Measurements from ENCODE around the gene CD34. TPM values are rescaled to one million over a fixed set of nuclear protein-coding genes. Genes with fewer than 3 reads are reported as not detected.

Gene CD34
- total RNA-seq, 1 experiment from 2014 or later = 0.35 TPM

DNA sequence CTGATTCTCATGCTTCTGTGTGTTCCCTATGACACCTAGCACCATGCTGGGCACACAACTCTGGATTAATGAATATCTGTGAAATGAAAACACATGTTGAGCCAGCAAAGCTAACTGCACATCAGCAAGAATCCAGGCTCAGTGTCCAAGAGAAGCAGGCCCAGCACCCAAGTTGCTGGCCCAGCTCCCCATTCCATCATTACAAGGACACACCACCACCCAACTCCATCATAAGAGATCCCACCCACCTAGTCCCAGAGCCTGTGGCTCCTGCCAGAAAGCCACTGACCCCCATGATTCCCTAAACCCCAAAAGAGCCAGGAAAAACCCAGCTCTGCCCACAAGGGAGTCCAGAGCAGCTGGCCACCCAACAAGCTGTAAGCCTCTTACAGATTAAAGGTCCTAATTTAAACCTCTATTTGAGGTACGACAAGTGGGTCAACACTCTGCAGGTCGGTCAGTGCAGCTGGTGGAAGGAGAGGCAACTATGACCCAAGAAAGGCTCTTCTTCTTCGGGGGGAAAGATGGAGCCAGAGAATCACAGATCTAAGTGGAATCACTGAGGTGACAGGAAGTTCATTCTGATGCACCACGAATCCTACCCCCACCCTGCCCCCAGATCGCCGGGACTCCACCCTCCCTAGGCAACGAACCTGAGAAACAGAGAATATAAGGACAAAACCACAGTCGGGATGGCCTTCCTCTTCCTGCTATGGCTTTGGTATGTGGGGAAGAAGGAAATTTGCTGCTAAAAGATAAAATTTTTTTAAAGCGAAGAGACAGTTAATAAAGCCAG, 58.2 kb downstream of the CD34 start:
- Mint-ChIP-seq H3K27ac (peak overlapping the region in 1 of 3 experiments; percentile 30; a peak in 2 of 7 replicates), H3K9me3 (no peaks in the 10 kb centered on the region), H3K27me3 (ENCODE audit: low read depth) (no peaks in the 10 kb centered on the region), H3K36me3 (ENCODE audit: insufficient read depth in 1 of 3, low read depth in 3 of 3) (no peaks in the 10 kb centered on the region; a peak in 1 of 7 replicates), H3K4me3 (no peak overlapping the region), H3K4me1 (peaks cover 6 to 8% of the 10 kb centered on the region in 2 experiments; a peak in 3 of 4 replicates)
- no CpG with 5 or more reads among the region's 9 CpGs for WGBS (ENCODE audit: extremely low coverage, insufficient read length, low lambda C conversion rate)
- H2AFZ ChIP-seq (ENCODE audit: low read length) = no peak overlapping the region
- no peak overlapping the region for H3K27ac ChIP-seq (ENCODE audit: insufficient read length, low read depth, low read length)
- no peaks in the 10 kb centered on the region for H4K20me1 ChIP-seq (ENCODE audit: control insufficient read depth, insufficient read depth, insufficient read length)
- no peak overlapping the region for H2BK15ac ChIP-seq (ENCODE audit: low read depth, low read length)
- no peak overlapping the region for H4K91ac ChIP-seq (ENCODE audit: insufficient read length, low read depth, low read length)
- no peaks in the 10 kb centered on the region for H3K27me3 ChIP-seq (ENCODE audit: insufficient read depth, low read length)
- H2AK5ac ChIP-seq (ENCODE audit: insufficient read length, low read length) = no peak overlapping the region
- H3K56ac ChIP-seq (ENCODE audit: insufficient read length, low read depth, low read length) = no peak overlapping the region
- no peak overlapping the region for H3K9ac ChIP-seq (ENCODE audit: extremely low read depth, insufficient read length, low read length)
- no peaks in the 10 kb centered on the region for H3K79me1 ChIP-seq (ENCODE audit: insufficient read depth, low read depth, low read length, poor library complexity, severe bottlenecking)
- no peak overlapping the region for H3K4ac ChIP-seq (ENCODE audit: low read depth, low read length)
- no peak overlapping the region for H3K4me2 ChIP-seq (ENCODE audit: insufficient read depth, insufficient read length, low read length)
- DNase-seq = no peak
- no peak overlapping the region for H3K23ac ChIP-seq (ENCODE audit: insufficient read length, low read depth, low read length)
- no peaks in the 10 kb centered on the region; the same call in 1 of the 2 replicates for H3K4me1 ChIP-seq (ENCODE audit: insufficient read depth, low read length)
- H3K14ac ChIP-seq (ENCODE audit: insufficient read depth, low read length) = no peak overlapping the region
- no peaks in the 10 kb centered on the region for H3K23me2 ChIP-seq (ENCODE audit: insufficient read length, low read depth, low read length, poor library complexity, severe bottlenecking)
- no peak overlapping the region for H3T11ph ChIP-seq (ENCODE audit: low read length)
- H2BK12ac ChIP-seq (ENCODE audit: insufficient read length, low read depth, low read length) = no peak overlapping the region
- no peak overlapping the region for H4K5ac ChIP-seq (ENCODE audit: insufficient read length, low read depth, low read length)
- H2BK20ac ChIP-seq (ENCODE audit: low read depth, low read length, poor library complexity, severe bottlenecking) = no peak overlapping the region
- H3K18ac ChIP-seq (ENCODE audit: insufficient read length, low read depth, low read length) = no peak overlapping the region
- H4K8ac ChIP-seq (replicated peaks; ENCODE audit: insufficient read length, low read depth, low read length) = no peak overlapping the region
- no peaks in the 10 kb centered on the region for H3K9me3 ChIP-seq (ENCODE audit: control insufficient read depth, low read depth, low read length)
- no peaks in the 10 kb centered on the region for H3K79me2 ChIP-seq (ENCODE audit: insufficient read depth, low read length)
- H2BK5ac ChIP-seq (ENCODE audit: insufficient read length, low read length) = no peak overlapping the region
- TF ChIP-seq, protein P1, sequence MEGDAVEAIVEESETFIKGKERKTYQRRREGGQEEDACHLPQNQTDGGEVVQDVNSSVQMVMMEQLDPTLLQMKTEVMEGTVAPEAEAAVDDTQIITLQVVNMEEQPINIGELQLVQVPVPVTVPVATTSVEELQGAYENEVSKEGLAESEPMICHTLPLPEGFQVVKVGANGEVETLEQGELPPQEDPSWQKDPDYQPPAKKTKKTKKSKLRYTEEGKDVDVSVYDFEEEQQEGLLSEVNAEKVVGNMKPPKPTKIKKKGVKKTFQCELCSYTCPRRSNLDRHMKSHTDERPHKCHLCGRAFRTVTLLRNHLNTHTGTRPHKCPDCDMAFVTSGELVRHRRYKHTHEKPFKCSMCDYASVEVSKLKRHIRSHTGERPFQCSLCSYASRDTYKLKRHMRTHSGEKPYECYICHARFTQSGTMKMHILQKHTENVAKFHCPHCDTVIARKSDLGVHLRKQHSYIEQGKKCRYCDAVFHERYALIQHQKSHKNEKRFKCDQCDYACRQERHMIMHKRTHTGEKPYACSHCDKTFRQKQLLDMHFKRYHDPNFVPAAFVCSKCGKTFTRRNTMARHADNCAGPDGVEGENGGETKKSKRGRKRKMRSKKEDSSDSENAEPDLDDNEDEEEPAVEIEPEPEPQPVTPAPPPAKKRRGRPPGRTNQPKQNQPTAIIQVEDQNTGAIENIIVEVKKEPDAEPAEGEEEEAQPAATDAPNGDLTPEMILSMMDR (conservative IDR thresholded peaks at IDR 0.05) = no peak
- H2BK120ac ChIP-seq (ENCODE audit: low read depth, low read length, poor library complexity, severe bottlenecking) = no peak overlapping the region

Data from H9 (cell line).